ENCODE results near the gene TMC8. TPM values are rescaled to one million over a fixed set of nuclear protein-coding genes. Genes with fewer than 3 reads are reported as not detected.

The TMC8 gene
- total and polyA plus RNA-seq, 2 of the 8 experiments (the other 6 are each of a cell fraction or from before 2014, with no cell fraction given): 1.00 to 2.8 TPM

DNA sequence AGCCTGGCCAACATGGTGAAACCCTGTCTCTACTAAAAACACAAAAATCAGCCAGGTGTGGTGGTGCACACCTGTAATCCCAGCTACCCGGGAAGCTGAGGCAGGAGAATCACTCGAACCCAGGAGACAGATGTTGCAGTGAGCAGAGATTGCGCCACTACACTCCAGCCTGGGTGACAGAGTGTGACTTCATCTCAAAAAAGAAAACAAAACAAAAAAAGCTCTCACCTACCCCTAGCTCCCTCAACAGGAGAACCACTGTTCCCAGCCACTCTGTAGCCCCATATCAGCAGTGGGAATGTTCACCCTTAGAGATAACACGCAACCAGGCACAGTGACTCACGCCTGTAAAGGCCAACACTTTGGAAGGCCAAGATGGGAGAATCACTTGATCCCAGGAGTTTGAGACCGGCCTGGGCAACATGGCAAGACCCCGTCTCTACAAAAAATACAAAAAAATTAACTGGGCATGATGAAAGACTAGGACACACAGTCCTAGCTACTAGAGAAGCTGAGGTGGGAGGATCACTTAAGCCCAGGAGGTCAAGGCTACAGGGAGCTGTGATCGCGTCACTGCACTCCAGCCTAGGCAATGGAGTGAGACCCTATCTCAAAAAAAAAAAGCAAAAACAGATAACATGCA, 5.4 kb downstream of the TMC8 start:
- Histone ChIP-seq H2BK120ac (replicated peaks; ENCODE audit: low read depth, low read length) (no peak overlapping the region), H3K36me3 (ENCODE audit: control insufficient read depth in 2 of 4, insufficient read depth in 4 of 4, low read length in 3 of 4) (no peaks in the 10 kb centered on the region), H4K91ac (replicated peaks; ENCODE audit: insufficient read length, low read length) (no peak overlapping the region), H3K9me3 (ENCODE audit: insufficient read depth in 2 of 2, low read depth in 1 of 2, low read length in 1 of 2) (no peaks in the 10 kb centered on the region), H3K4me3 (ENCODE audit: extremely low read depth in 1 of 4, insufficient read depth in 2 of 4, low read depth in 3 of 4, low read length in 4 of 4) (no peak overlapping the region), H3K4ac (replicated peaks; ENCODE audit: insufficient read length, low read depth, low read length) (no peak overlapping the region), H2BK5ac (ENCODE audit: low read depth, low read length) (no peak overlapping the region), H3K14ac (ENCODE audit: insufficient read length) (no peak overlapping the region), H3K4me1 (replicated peaks in 1 of 4; ENCODE audit: control insufficient read depth in 3 of 4, insufficient read depth in 4 of 4, low read length in 3 of 4) (peaks cover 0 to 15% (median 7%) of the 10 kb centered on the region in 4 experiments; a peak in 5 of 7 replicates), H3K9ac (replicated peaks in 1 of 4; ENCODE audit: extremely low read depth in 1 of 4, low read depth in 3 of 4, low read length in 3 of 4) (no peak overlapping the region), H3K4me2 (ENCODE audit: insufficient read depth in 1 of 2, low read depth in 2 of 2, low read length in 2 of 2) (no peak overlapping the region), H2BK20ac (ENCODE audit: low read length) (no peak overlapping the region), H3K27me3 (replicated peaks in 1 of 4; ENCODE audit: control insufficient read depth in 3 of 4, extremely low read depth in 1 of 4, insufficient read depth in 3 of 4, low read length in 3 of 4) (peaks cover 0 to 23% (median 14%) of the 10 kb centered on the region in 4 experiments; a peak in 5 of 7 replicates), H3K79me2 (ENCODE audit: control insufficient read depth in 1 of 2, insufficient read depth in 2 of 2, low read length in 2 of 2) (no peaks in the 10 kb centered on the region), H4K20me1 (replicated peaks in 1 of 2; ENCODE audit: control insufficient read depth in 1 of 2, insufficient read depth in 2 of 2, low read length in 2 of 2) (peaks cover 0 to 4% of the 10 kb centered on the region in 2 experiments), H2BK15ac (ENCODE audit: low read length) (no peak overlapping the region), H3K56ac (replicated peaks; ENCODE audit: insufficient read length, low read depth, low read length) (no peak overlapping the region), H3K23ac (ENCODE audit: insufficient read length) (no peak overlapping the region), H3K79me1 (ENCODE audit: low read depth, low read length) (no peaks in the 10 kb centered on the region), H2AFZ (ENCODE audit: low read length) (no peak overlapping the region), H2BK12ac (ENCODE audit: low read depth, low read length) (no peak overlapping the region), H4K8ac (ENCODE audit: extremely low read depth, insufficient read depth, low read length) (no peak overlapping the region), H3K18ac (ENCODE audit: extremely low read depth, low read length) (no peak overlapping the region), H3K27ac (ENCODE audit: low read depth, low read length) (no peak overlapping the region), H2AK5ac (ENCODE audit: low read depth, low read length) (no peak overlapping the region), H4K5ac (ENCODE audit: insufficient read length, low read depth, low read length) (no peak overlapping the region), H3K23me2 (ENCODE audit: low read depth, low read length) (peaks cover 2% of the 10 kb centered on the region; the same call in 1 of the 2 replicates)
- FAIRE-seq (no peak), DNase-seq (ENCODE audit: low read depth in 1 of 2, low spot score in 2 of 2) (no peak)
- WGBS, 2 experiments (ENCODE audit: extremely low coverage in 1 of 2, insufficient coverage in 1 of 2, insufficient read length in 1 of 2, insufficient replicate concordance in 2 of 2, low coverage in 1 of 2, low lambda C conversion rate in 2 of 2, missing lambda C conversion rate in 1 of 2): 91% methylated on average over 9 of the region's 9 CpGs; no CpG with 5 or more reads in 1 of the 2 experiments
- POLR2A ChIA-PET (ENCODE audit: partially characterized antibody): interaction anchor here (0.9 to 4.6 kb wide), 7 partner anchors 10 to 63 kb away, joined by 3 to 16 read pairs (median 6); partner anchors contain the start of genes AFMID and TK1
- TF ChIP-seq SP4 (IDR thresholded peaks at IDR 0.05; ENCODE audit: low read length): no peak
- TF ChIP-seq, protein P1, sequence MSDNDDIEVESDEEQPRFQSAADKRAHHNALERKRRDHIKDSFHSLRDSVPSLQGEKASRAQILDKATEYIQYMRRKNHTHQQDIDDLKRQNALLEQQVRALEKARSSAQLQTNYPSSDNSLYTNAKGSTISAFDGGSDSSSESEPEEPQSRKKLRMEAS (IDR thresholded peaks at IDR 0.05): no peak
- TF ChIP-seq KDM1A (IDR thresholded peaks at IDR 0.05; ENCODE audit: borderline replicate concordance, low read length): no peak
- TF ChIP-seq CREB1 (IDR thresholded peaks at IDR 0.05): no peak
- no peak for TF ChIP-seq NRF1 (IDR thresholded peaks at IDR 0.05; ENCODE audit: low read depth, low read length)
- no peak for TF ChIP-seq NANOG (IDR thresholded peaks at IDR 0.05; ENCODE audit: insufficient read depth, low read depth, low read length, poor library complexity, severe bottlenecking)
- CTCF ChIA-PET (ENCODE audit: partially characterized antibody): interaction anchor here (0.9 to 8.0 kb wide), 20 partner anchors 8 to 338 kb away, joined by 3 to 122 read pairs (median 6); partner anchors contain the start of genes AFMID, TK1 and TMC6

Measured in H1 (cell line).